ENCODE results near the gene MOV10L1. TPM values are rescaled to one million over a fixed set of nuclear protein-coding genes. Genes with fewer than 3 reads are reported as not detected.

The MOV10L1 gene
- total and polyA plus RNA-seq, 4 donors: 0.27 to 11.9 (median 0.43) TPM

- WGBS, 2 donors: 84 to 90% methylated on average over 29 of the region's 29 CpGs
- no peak overlapping the region for H3K9ac ChIP-seq (ENCODE audit: insufficient read depth in 1 of 2, low read length in 2 of 2)
- ATAC-seq (ENCODE audit: insufficient read depth, low FRiP score) (no peak), DNase-seq (no peak)
- peaks cover 0 to 3% (median 0%) of the 10 kb centered on the region in 5 donors for H3K4me1 ChIP-seq (ENCODE audit: control insufficient read depth in 5 of 5, insufficient read depth in 5 of 5, low read length in 5 of 5)
- H3K27me3 ChIP-seq (ENCODE audit: control insufficient read depth in 3 of 3, insufficient read depth in 3 of 3, low read length in 2 of 3): no peaks in the 10 kb centered on the region
- no peak overlapping the region for H3K4me3 ChIP-seq
- H3K36me3 ChIP-seq (ENCODE audit: control insufficient read depth in 4 of 4, insufficient read depth in 4 of 4, low read length in 4 of 4): no peaks in the 10 kb centered on the region
- H3K27ac ChIP-seq (ENCODE audit: low read depth in 1 of 2, low read length in 1 of 2): no peak overlapping the region
- TF ChIP-seq, protein P1, sequence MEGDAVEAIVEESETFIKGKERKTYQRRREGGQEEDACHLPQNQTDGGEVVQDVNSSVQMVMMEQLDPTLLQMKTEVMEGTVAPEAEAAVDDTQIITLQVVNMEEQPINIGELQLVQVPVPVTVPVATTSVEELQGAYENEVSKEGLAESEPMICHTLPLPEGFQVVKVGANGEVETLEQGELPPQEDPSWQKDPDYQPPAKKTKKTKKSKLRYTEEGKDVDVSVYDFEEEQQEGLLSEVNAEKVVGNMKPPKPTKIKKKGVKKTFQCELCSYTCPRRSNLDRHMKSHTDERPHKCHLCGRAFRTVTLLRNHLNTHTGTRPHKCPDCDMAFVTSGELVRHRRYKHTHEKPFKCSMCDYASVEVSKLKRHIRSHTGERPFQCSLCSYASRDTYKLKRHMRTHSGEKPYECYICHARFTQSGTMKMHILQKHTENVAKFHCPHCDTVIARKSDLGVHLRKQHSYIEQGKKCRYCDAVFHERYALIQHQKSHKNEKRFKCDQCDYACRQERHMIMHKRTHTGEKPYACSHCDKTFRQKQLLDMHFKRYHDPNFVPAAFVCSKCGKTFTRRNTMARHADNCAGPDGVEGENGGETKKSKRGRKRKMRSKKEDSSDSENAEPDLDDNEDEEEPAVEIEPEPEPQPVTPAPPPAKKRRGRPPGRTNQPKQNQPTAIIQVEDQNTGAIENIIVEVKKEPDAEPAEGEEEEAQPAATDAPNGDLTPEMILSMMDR (IDR thresholded peaks at IDR 0.05; ENCODE audit: control extremely low read depth, extremely low read depth): no peak
- peaks cover 0 to 11% (median 0%) of the 10 kb centered on the region in 4 donors for H3K9me3 ChIP-seq (ENCODE audit: control insufficient read depth in 4 of 4, insufficient read depth in 3 of 4, low read length in 3 of 4)
Measured at GRCh38 chr22:50091092-50091768, 1.4 kb downstream of the MOV10L1 start.

DNA sequence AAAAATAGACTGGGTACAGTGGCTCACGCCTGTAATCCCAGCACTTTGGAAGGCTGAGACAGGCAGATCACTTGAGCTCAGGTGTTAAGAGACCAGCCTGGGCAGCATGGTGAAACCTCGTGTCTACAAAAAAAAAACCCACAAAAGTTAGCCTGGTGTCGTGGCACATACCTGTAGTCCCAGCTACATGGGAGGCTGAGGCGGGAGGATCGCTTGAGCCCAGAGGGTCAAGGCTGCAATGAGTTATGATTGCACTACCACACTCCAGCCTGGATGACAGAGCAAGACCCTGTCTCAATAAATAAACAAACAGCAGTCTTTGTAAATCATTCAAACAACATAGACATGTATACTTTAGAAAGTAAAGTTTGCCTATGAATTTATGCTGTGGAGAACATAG lies 2.5 kb downstream of the MOV10L1 start:
- Histone ChIP-seq H3K27me3 (ENCODE audit: control insufficient read depth in 3 of 3, insufficient read depth in 3 of 3, low read length in 2 of 3) (no peaks in the 10 kb centered on the region), H3K9ac (ENCODE audit: insufficient read depth in 1 of 2, low read length in 2 of 2) (no peak overlapping the region), H3K4me1 (ENCODE audit: control insufficient read depth in 5 of 5, insufficient read depth in 5 of 5, low read length in 5 of 5) (peaks cover 0 to 2% (median 0%) of the 10 kb centered on the region in 5 donors), H3K27ac (ENCODE audit: low read depth in 1 of 2, low read length in 1 of 2) (no peak overlapping the region), H3K9me3 (ENCODE audit: control insufficient read depth in 4 of 4, insufficient read depth in 3 of 4, low read length in 3 of 4) (peaks cover 0 to 9% (median 0%) of the 10 kb centered on the region in 4 donors), H3K36me3 (ENCODE audit: control insufficient read depth in 4 of 4, insufficient read depth in 4 of 4, low read length in 4 of 4) (no peaks in the 10 kb centered on the region), H3K4me3 (no peak overlapping the region)
- ATAC-seq (ENCODE audit: insufficient read depth, low FRiP score) (no peak), DNase-seq (no peak)
- WGBS, 2 donors: 71 to 84% methylated on average over 5 of the region's 5 CpGs
- TF ChIP-seq, protein P1 (IDR thresholded peaks at IDR 0.05; ENCODE audit: control extremely low read depth, extremely low read depth): no peak

- Histone ChIP-seq H3K4me3 (no peak overlapping the region), H3K9me3 (ENCODE audit: control insufficient read depth in 4 of 4, insufficient read depth in 3 of 4, low read length in 3 of 4) (no peaks in the 10 kb centered on the region), H3K4me1 (ENCODE audit: control insufficient read depth in 5 of 5, insufficient read depth in 5 of 5, low read length in 5 of 5) (no peaks in the 10 kb centered on the region), H3K36me3 (ENCODE audit: control insufficient read depth in 4 of 4, insufficient read depth in 4 of 4, low read length in 4 of 4) (no peaks in the 10 kb centered on the region), H3K9ac (ENCODE audit: insufficient read depth in 1 of 2, low read length in 2 of 2) (no peak overlapping the region), H3K27ac (ENCODE audit: low read depth in 1 of 2, low read length in 1 of 2) (no peak overlapping the region), H3K27me3 (ENCODE audit: control insufficient read depth in 3 of 3, insufficient read depth in 3 of 3, low read length in 2 of 3) (no peaks in the 10 kb centered on the region)
- 92% methylated on average over 3 of the region's 3 CpGs for WGBS, 2 donors
- ATAC-seq (ENCODE audit: insufficient read depth, low FRiP score) (no peak), DNase-seq (no peak)
- TF ChIP-seq, protein P1 (IDR thresholded peaks at IDR 0.05; ENCODE audit: control extremely low read depth, extremely low read depth): no peak
Measured at GRCh38 chr22:50098052-50098451, 8.2 kb downstream of the MOV10L1 start.
